Left lung (tissue), 10 donors: ENCODE results near the gene BACH2. TPM values are rescaled to one million over a fixed set of nuclear protein-coding genes. Genes with fewer than 3 reads are reported as not detected.

Experiments used
- ATAC-seq: fragments of 200-7000 bp; cut with Tn5 transposase; one replicate; pipeline ENCODE4 v1.9.1; 2020; ENCODE audit warnings: moderate library complexity
- DNase-seq, 4 donors: peaks; one replicate each; pipeline ENCODE4 v3.0.0-alpha.2; 2013 to 2020
- H3K27ac ChIP-seq, 2 donors: fragments of 200-600 bp; sonication (generic) in 1 of 2; one replicate each; pipeline versions ENCODE4 v1.5.0 to v1.8.0; 2020 to 2021
- H3K27me3 ChIP-seq, 2 donors: fragments of 200-600 bp; sonication (generic) in 1 of 2; one replicate each; pipeline versions ENCODE4 v1.5.0 to v1.8.0; 2020 to 2021
- H3K36me3 ChIP-seq, 2 donors: fragments of 200-600 bp; sonication (generic) in 1 of 2; one replicate each; pipeline versions ENCODE4 v1.5.0 to v1.8.0; 2020 to 2021
- H3K4me1 ChIP-seq, 2 donors: fragments of 200-600 bp; one replicate each; pipeline ENCODE4 v1.8.0; 2021
- H3K4me3 ChIP-seq, 2 donors: fragments of 200-600 bp; sonication (generic) in 1 of 2; one replicate each; pipeline versions ENCODE4 v1.5.0 to v1.8.0; 2020 to 2021; ENCODE audit warnings: mild to moderate bottlenecking in 1 of 2
- H3K9me3 ChIP-seq, 2 donors: fragments of 200-600 bp; sonication (generic) in 1 of 2; one replicate each; pipeline versions ENCODE4 v1.5.0 to v1.8.0; 2020 to 2021
- CTCF ChIP-seq, 2 donors: fragments of 200-600 bp; sonication (generic) in 1 of 2; IDR thresholded peaks; one replicate each; pipeline versions ENCODE4 v1.5.0 to v1.8.0; 2021; ENCODE audit warnings: antibody characterized with exemption in 2 of 2
- intact Hi-C, 2 donors: fragments of 100-400 bp; cut with DNase I; formaldehyde crosslinking; loops; one replicate each; pipeline versions ENCODE4 v1.11.2 to v1.14.2; 2022
- polyA plus RNA-seq, 6 donors: library from polyadenylated mRNA; unstranded; fragments of 120-200 nt; gene quantifications; one replicate each; pipeline ENCODE4 v1.2.1, GENCODE V29; 2013; ENCODE audit not compliant: insufficient read length in 6 of 6
- total RNA-seq, 2 donors: library from RNA; stranded (reverse); fragmentation: NEBNext Ultra II Directional; extraction: Animal tissue kit (Norgen Biotek cat#: 25700); gene quantifications; one replicate each; pipeline ENCODE4 v1.2.1, GENCODE V29; 2021
- donor health status: DM: no; HTN: yes; CAD: no.
- donor health status: DM: no; HTN: no; CAD: no.

BACH2 gene
- total and polyA plus RNA-seq, 8 donors: 3.8 to 10.6 (median 8.9) TPM

- TF ChIP-seq CTCF (IDR thresholded peaks at IDR 0.05): no peak
- intact Hi-C loops: no loop called here
- Histone ChIP-seq H3K27ac (no peak overlapping the region), H3K9me3 (no peaks in the 10 kb centered on the region), H3K4me3 (no peak overlapping the region), H3K4me1 (peaks cover 0 to 18% of the 10 kb centered on the region in 2 donors), H3K36me3 (no peaks in the 10 kb centered on the region), H3K27me3 (no peaks in the 10 kb centered on the region)
- DNase-seq (no peak), ATAC-seq (no peak)
Observed at GRCh38 chr6:90000864-90001731, 295.5 kb downstream of the BACH2 start.

GRCh38 chr6:89999945-90000825 is 296.5 kb downstream of the BACH2 start:
- no peak for TF ChIP-seq CTCF (IDR thresholded peaks at IDR 0.05)
- intact Hi-C loops: no loop called here
- no peak overlapping the region for H3K4me3 ChIP-seq
- H3K27me3 ChIP-seq: no peaks in the 10 kb centered on the region
- H3K27ac ChIP-seq: no peak overlapping the region
- H3K36me3 ChIP-seq: no peaks in the 10 kb centered on the region
- H3K4me1 ChIP-seq: peaks cover 0 to 18% of the 10 kb centered on the region in 2 donors
- H3K9me3 ChIP-seq: no peaks in the 10 kb centered on the region
- peak; percentile 36 for ATAC-seq
- no peak for DNase-seq

GRCh38 chr6:89999154-89999553 is 297.5 kb downstream of the BACH2 start:
- H3K4me3 ChIP-seq: no peak overlapping the region

GRCh38 chr6:89997456-89998445 is 298.9 kb downstream of the BACH2 start:
- Histone ChIP-seq H3K27me3 (no peaks in the 10 kb centered on the region), H3K4me1 (peaks cover 0 to 18% of the 10 kb centered on the region in 2 donors), H3K4me3 (no peak overlapping the region), H3K36me3 (no peaks in the 10 kb centered on the region), H3K9me3 (no peaks in the 10 kb centered on the region), H3K27ac (no peak overlapping the region)
- ATAC-seq (no peak), DNase-seq (no peak)
- TF ChIP-seq CTCF (IDR thresholded peaks at IDR 0.05): no peak
- intact Hi-C loops: no loop called here

More at GRCh38 chr6:89999154-89999553, 297.5 kb downstream of the BACH2 start:
- H3K4me1 ChIP-seq: peaks cover 0 to 18% of the 10 kb centered on the region in 2 donors
- H3K27me3 ChIP-seq: no peaks in the 10 kb centered on the region
- no peaks in the 10 kb centered on the region for H3K36me3 ChIP-seq
- peak in 1 of 4 donors; percentile 42 for DNase-seq
- intact Hi-C loops: no loop called here
- no peak overlapping the region for H3K27ac ChIP-seq
- H3K9me3 ChIP-seq: no peaks in the 10 kb centered on the region
- peak; percentile 60 for ATAC-seq
- TF ChIP-seq CTCF (IDR thresholded peaks at IDR 0.05): no peak
